GM06990 (cell line): ENCODE measurements around the gene TMEM158.
A peak's percentile ranks its signal among the peaks of the same experiment; 100 is the strongest.

Experiments used
- DNase-seq: peaks from one replicate; pipeline ENCODE4 v3.0.0-alpha.2; 2011; ENCODE audit not compliant: insufficient read length; ENCODE audit errors: extremely low read depth
- H3K27me3 ChIP-seq: replicated peaks from 2 replicates; pipeline ENCODE4 v1.6.0; 2011; ENCODE audit warnings: low read length; ENCODE audit not compliant: control insufficient read depth, insufficient read depth
- H3K36me3 ChIP-seq: 2 replicates; pipeline ENCODE4 v1.5.1; 2011; ENCODE audit warnings: low read length; ENCODE audit not compliant: control insufficient read depth, insufficient read depth
- H3K4me3 ChIP-seq: replicated peaks from 2 replicates; pipeline ENCODE4 v1.5.1; 2011; ENCODE audit warnings: low read depth, mild to moderate bottlenecking, control low read depth, low read length
- TF ChIP-seq, protein P1 (sequence below): IDR thresholded peaks from 2 replicates; pipeline ENCODE4 v1.5.1; 2011; ENCODE audit warnings: low read length, control low read depth, mild to moderate bottlenecking, inconsistent platforms; ENCODE audit not compliant: insufficient read depth, poor library complexity, severe bottlenecking

TMEM158 gene

DNA sequence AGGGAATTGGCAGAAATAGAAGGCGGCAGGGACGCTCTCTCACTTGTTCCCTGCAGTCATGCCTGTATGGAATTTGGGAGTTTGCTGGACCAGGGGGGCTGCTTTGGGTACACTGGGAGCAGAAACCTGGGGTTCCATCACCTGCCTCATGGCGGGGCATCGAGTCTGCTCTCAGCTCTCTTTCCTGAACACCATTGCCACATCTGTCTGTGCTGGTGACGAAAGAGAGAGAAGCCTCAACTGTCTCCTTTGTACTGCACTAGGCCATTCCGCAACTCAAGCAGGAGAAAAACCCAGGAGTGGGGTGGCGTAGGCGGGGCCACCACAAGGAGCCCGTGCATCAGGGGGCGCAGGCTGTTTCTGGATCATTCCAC, 14.0 kb downstream of the TMEM158 start:
- no peak for DNase-seq
- TF ChIP-seq, protein P1, sequence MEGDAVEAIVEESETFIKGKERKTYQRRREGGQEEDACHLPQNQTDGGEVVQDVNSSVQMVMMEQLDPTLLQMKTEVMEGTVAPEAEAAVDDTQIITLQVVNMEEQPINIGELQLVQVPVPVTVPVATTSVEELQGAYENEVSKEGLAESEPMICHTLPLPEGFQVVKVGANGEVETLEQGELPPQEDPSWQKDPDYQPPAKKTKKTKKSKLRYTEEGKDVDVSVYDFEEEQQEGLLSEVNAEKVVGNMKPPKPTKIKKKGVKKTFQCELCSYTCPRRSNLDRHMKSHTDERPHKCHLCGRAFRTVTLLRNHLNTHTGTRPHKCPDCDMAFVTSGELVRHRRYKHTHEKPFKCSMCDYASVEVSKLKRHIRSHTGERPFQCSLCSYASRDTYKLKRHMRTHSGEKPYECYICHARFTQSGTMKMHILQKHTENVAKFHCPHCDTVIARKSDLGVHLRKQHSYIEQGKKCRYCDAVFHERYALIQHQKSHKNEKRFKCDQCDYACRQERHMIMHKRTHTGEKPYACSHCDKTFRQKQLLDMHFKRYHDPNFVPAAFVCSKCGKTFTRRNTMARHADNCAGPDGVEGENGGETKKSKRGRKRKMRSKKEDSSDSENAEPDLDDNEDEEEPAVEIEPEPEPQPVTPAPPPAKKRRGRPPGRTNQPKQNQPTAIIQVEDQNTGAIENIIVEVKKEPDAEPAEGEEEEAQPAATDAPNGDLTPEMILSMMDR, result no peak
- Histone ChIP-seq H3K36me3 (no peaks in the 10 kb centered on the region), H3K27me3 (peaks cover 1% of the 10 kb centered on the region), H3K4me3 (no peak overlapping the region)

DNA sequence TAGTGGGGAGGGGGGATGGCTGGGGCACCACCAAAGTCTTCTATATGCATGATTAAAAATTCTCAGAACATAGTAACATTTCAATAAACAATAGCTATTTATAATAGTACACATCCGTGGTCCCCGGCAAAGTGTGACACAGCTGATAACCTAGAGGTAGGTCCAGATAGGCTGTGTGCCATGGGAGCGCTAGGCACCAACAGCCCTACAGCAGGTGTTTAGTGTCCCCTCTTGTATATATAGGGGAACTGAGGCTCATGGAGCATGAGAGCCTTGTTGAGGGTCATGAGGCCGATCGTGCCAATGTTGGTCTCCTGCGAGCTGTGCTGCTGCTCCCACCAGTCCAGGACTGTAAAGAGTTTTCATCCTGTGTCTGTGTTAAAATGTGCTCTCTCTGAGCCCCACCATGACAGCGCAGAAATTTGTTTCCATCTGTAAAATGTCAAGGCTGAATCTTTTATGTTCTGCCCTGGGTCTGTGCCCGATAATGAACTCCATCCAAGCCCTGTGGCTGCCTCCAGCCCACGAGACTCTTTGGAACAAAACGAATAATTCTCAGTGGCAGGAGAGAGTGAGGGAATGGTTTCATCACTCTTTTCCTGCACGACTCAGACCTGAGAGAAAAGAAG, 14.5 kb downstream of the TMEM158 start:
- Histone ChIP-seq H3K4me3 (no peak overlapping the region), H3K27me3 (peaks cover 1% of the 10 kb centered on the region), H3K36me3 (no peaks in the 10 kb centered on the region)
- no peak for DNase-seq
- TF ChIP-seq, protein P1, result no peak

DNA sequence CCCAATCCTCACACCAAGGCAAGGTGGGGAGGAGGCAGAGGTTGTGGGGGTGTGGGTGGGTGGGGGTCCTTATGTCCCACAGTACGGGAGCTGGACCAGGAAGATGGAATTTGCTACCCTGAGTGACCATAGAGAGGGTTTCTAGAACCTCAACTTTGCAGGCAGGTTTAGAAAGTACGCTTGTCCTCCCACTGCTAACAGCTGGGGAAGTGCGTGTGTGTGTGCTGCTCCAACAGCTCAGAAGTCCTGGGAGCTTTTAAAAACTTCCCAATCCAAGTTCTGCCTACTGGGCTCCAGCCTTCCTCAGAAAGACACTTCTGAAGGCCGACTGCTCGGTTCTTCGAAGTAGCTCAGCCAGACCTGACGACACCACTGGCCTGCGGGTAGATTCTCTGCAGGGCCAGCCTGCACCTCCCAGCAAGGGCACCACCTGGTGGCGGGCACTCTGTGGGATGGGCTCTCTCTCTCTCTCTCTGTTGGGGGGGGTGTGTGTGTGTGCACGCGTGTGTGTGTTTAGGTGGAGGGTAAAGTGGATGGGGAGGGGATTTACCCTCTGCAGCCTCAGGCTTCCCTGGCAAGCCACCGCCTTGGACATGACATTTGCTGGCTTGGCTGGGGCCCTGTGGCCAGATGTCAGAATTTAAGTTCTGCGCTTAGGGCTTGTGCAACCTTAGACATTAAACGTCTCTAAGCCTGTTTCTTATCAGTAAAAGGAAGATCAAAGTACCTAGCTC, 15.6 kb downstream of the TMEM158 start:
- peaks cover 1% of the 10 kb centered on the region for H3K27me3 ChIP-seq
- TF ChIP-seq, protein P1, result peak; percentile 86
- DNase-seq, result peak; percentile 41

DNA sequence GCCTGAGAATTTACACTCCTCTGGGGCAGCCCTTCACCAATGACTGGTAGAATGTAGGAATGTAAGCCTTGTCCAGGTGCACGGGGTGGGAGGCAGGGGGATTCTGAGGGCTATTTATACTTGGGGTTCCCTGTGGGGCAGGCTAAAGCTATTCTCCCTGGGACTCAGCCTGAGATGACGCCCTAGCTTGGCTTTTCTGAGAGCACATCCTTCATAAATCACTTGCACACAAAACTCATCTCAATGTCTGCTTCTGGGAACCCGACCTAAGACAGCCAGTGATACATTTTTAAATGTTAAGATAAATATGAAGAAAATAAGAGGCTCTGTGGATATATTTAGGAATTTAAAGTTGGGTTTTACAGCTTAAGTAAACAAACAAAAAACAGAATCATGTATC, 16.6 kb downstream of the TMEM158 start:
- TF ChIP-seq, protein P1, result no peak
- DNase-seq, result no peak
- Histone ChIP-seq H3K4me3 (no peak overlapping the region), H3K36me3 (no peaks in the 10 kb centered on the region), H3K27me3 (peaks cover 1% of the 10 kb centered on the region)

More for the DNA sequence above, 15.6 kb downstream of the TMEM158 start:
- Histone ChIP-seq H3K36me3 (no peaks in the 10 kb centered on the region), H3K4me3 (no peak overlapping the region)

DNA sequence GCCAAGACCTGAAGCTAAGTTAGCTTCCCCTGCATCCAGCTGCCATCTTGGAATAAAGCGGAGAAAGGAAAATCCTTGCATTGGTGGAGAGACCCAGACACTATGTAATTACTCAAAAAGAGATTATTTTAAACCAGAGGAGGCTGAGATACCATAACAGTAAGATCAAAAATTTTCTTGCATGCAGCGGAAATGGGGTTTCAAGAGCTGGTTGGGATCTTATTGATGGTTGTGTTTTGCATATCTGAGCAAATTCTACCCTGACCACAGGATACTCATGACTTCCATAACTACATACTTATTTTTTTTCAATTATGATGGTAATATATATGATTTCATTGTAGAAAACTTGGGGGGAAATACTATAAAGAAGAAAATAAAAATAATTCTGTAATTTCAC, 17.5 kb downstream of the TMEM158 start:
- Histone ChIP-seq H3K36me3 (no peaks in the 10 kb centered on the region), H3K27me3 (peaks cover 1% of the 10 kb centered on the region), H3K4me3 (no peak overlapping the region)
- TF ChIP-seq, protein P1, result no peak
- no peak for DNase-seq
